CD14-positive monocyte (primary cell): ENCODE results near the gene ZFHX3. TPM values are rescaled to one million over a fixed set of nuclear protein-coding genes. Genes with fewer than 3 reads are reported as not detected.
A peak's percentile ranks its signal among the peaks of the same experiment; 100 is the strongest.
"Not testable (repeated sequence)": the region's sequence is repeated elsewhere in the genome, so short reads cannot be mapped to it uniquely, and the experiment has no call there.

ENCODE experiments used
- DNase-seq, 3 donors: peaks; one replicate each; pipeline ENCODE4 v3.0.0-alpha.2; 2011 to 2022
- H2AFZ ChIP-seq: 2 replicates; pipeline ENCODE4 v1.6.0; 2012; ENCODE audit warnings: mild to moderate bottlenecking, low read depth, low read length, inconsistent platforms; ENCODE audit not compliant: insufficient read depth, poor library complexity, severe bottlenecking
- H3K27ac ChIP-seq, 2 donors: 1 replicate in 1 of 2; 2 replicates in 1 of 2; pipeline ENCODE4 v1.5.1; 2012 to 2013; ENCODE audit warnings: low read length in 2 of 2, control low read depth in 1 of 2, inconsistent platforms in 1 of 2, low read depth in 1 of 2, mild to moderate bottlenecking in 1 of 2
- H3K27me3 ChIP-seq, 2 donors: one replicate each; pipeline versions ENCODE4 v1.6.0 to v1.6.1; 2011 to 2013; ENCODE audit warnings: low read length in 2 of 2; ENCODE audit not compliant: control insufficient read depth in 2 of 2, insufficient read depth in 2 of 2
- H3K36me3 ChIP-seq, 2 donors: replicated peaks in 1 of 2; 1 replicate in 1 of 2; 2 replicates in 1 of 2; pipeline versions ENCODE4 v1.5.1 to v1.6.1; 2012 to 2013; ENCODE audit warnings: low read length in 2 of 2, control low read depth in 1 of 2, inconsistent platforms in 1 of 2, mild to moderate bottlenecking in 1 of 2; ENCODE audit not compliant: insufficient read depth in 2 of 2, control insufficient read depth in 1 of 2
- H3K4me1 ChIP-seq, 2 donors: 1 replicate in 1 of 2; 2 replicates in 1 of 2; pipeline versions ENCODE4 v1.5.1 to v1.6.1; 2012 to 2013; ENCODE audit warnings: low read length in 2 of 2, control low read depth in 1 of 2, inconsistent platforms in 1 of 2, mild to moderate bottlenecking in 1 of 2, moderate library complexity in 1 of 2; ENCODE audit not compliant: insufficient read depth in 2 of 2, control insufficient read depth in 1 of 2
- H3K4me2 ChIP-seq: replicated peaks from 2 replicates; pipeline ENCODE3; 2012; ENCODE audit warnings: low read length, moderate library complexity, mild to moderate bottlenecking; ENCODE audit not compliant: poor library complexity, severe bottlenecking; ENCODE audit errors: extremely low read depth
- H3K4me3 ChIP-seq, 3 experiments: fragments of 200-600 bp in 1 of 3; sonication (generic) in 1 of 3; replicated peaks in 1 of 3; 1 replicate in 2 of 3; 2 replicates in 1 of 3; pipeline ENCODE4 v1.5.1; 2011 to 2013; ENCODE audit warnings: low read length in 3 of 3, mild to moderate bottlenecking in 3 of 3, control low read depth in 2 of 3, low read depth in 2 of 3, inconsistent platforms in 1 of 3, moderate library complexity in 1 of 3
- H3K79me2 ChIP-seq: 2 replicates; pipeline ENCODE4 v1.6.0; 2012; ENCODE audit warnings: mild to moderate bottlenecking, control low read depth, inconsistent platforms, low read length, moderate library complexity; ENCODE audit not compliant: insufficient read depth
- H3K9ac ChIP-seq: 2 replicates; pipeline ENCODE4 v1.6.0; 2017; ENCODE audit warnings: low read length, mild to moderate bottlenecking; ENCODE audit not compliant: insufficient read depth, poor library complexity, severe bottlenecking
- H3K9me3 ChIP-seq, 2 donors: replicated peaks in 1 of 2; 1 replicate in 1 of 2; 2 replicates in 1 of 2; pipeline versions ENCODE4 v1.5.1 to v1.6.1; 2012 to 2013; ENCODE audit warnings: low read length in 2 of 2, control low read depth in 1 of 2; ENCODE audit not compliant: control insufficient read depth in 1 of 2, insufficient read depth in 1 of 2
- H4K20me1 ChIP-seq: 2 replicates; pipeline ENCODE4 v1.6.0; 2012; ENCODE audit warnings: mild to moderate bottlenecking, low read length, control low read depth, moderate library complexity; ENCODE audit not compliant: insufficient read depth
- H3K27ac Mint-ChIP-seq, 7 donors: one replicate each; pipeline ENCODE4 v1.8.0; 2020; ENCODE audit warnings: mild to moderate bottlenecking in 7 of 7, mixed read lengths in 7 of 7, moderate library complexity in 6 of 7, inconsistent platforms in 2 of 7
- H3K27me3 Mint-ChIP-seq, 3 donors: one replicate each; pipeline ENCODE4 v1.8.0; 2021 to 2022; ENCODE audit warnings: low read depth in 3 of 3, mild to moderate bottlenecking in 3 of 3, mixed read lengths in 3 of 3, moderate library complexity in 3 of 3, inconsistent platforms in 1 of 3
- H3K36me3 Mint-ChIP-seq, 2 donors: one replicate each; pipeline ENCODE4 v1.8.0; 2020; ENCODE audit warnings: mixed read lengths in 2 of 2, inconsistent platforms in 1 of 2, mild to moderate bottlenecking in 1 of 2
- H3K4me1 Mint-ChIP-seq: one replicate; pipeline ENCODE4 v1.8.0; 2020; ENCODE audit warnings: mild to moderate bottlenecking, mixed read lengths
- H3K4me3 Mint-ChIP-seq, 2 donors: one replicate each; pipeline ENCODE4 v1.8.0; 2020; ENCODE audit warnings: mild to moderate bottlenecking in 2 of 2, mixed read lengths in 2 of 2, moderate library complexity in 1 of 2
- H3K9me3 Mint-ChIP-seq, 7 donors: one replicate each; pipeline ENCODE4 v1.8.0; 2020 to 2022; ENCODE audit warnings: mixed read lengths in 7 of 7, mild to moderate bottlenecking in 6 of 7, moderate library complexity in 6 of 7, inconsistent platforms in 2 of 7
- WGBS: methylation state at CpG from one replicate; pipeline ENCODE4 v1.1.5; 2013; ENCODE audit warnings: missing lambda C conversion rate; ENCODE audit not compliant: insufficient coverage; 5-methylcytosine and 5-hydroxymethylcytosine counted together
- intact Hi-C, 2 donors: fragments of 100-400 bp; cut with micrococcal nuclease; formaldehyde crosslinking; loops; one replicate each; pipeline versions ENCODE4 v1.15.0 to v1.15.1; 2023
- polyA plus RNA-seq, 3 donors: library from polyadenylated mRNA; depleted of rRNA in 1 of 3; unstranded in 2 of 3; stranded (reverse) in 1 of 3; fragments of 300-500 nt in 2 of 3; fragments of >200 nt in 1 of 3; fragmentation: Illumina TruSeq in 2 of 3; gene quantifications; 1 replicate in 2 of 3; 2 replicates in 1 of 3; pipeline ENCODE4 v1.2.3, GENCODE V29; 2012 to 2021
- TF ChIP-seq, protein P1 (sequence below): fragments of 200-600 bp; IDR thresholded peaks from one replicate; pipeline ENCODE4 v1.8.0; 2022; ENCODE audit warnings: antibody characterized with exemption, mild to moderate bottlenecking

Gene ZFHX3
- polyA plus RNA-seq, 3 donors = 0.42 to 4.2 (median 0.43) TPM

DNA sequence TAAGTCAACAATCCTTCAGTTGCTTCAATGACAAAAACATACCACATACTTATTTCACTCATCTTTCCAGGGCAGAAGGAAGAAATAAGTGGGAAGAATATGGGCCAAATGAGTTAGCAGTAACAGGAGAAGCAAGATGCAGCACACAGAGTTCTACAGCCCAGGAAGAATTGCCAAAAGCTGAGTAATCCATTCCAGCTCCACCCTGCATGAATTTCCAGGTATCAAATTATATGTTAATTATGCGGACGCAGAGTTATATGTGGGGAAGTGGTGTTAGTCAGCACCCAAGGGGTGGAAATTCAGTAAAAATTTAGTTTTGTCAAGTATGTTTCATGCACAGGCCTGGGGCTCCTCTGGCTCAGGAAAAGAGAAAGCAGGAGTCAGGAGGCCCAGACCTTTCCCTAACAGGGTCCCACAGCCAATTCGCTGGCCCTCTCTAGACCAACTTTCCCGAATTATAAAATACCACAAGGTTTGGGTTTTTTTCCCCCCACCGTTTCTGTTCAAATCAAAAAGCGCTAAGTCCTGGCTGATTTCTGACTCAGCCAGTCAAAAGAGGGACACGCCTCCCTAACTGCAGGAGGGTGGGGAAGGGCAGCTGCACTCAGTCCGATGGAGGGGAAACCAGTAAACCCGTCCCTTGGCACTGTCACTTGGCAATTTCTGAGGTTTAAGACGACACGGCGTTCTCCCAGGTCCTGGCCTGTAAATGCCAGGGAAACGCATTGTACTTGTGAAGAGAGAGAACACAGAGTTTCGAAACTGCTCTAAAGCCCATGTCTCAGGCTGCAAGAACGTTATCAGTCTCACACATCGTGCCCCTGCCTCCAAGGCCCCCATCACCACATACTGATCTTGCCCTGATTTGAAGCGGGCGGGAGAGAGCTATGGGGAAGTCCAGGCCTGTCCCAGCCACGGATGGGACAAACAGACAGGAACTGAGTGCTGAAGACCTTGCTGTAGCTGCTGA, 58.1 kb downstream of the ZFHX3 start:
- H3K27ac Mint-ChIP-seq = peak overlapping the region; percentile 21 to 88 (median 76)
- Histone ChIP-seq H4K20me1 (peaks cover 89% of the 10 kb centered on the region), H3K9me3 (no peaks in the 10 kb centered on the region), H3K36me3 (no peaks in the 10 kb centered on the region), H3K27ac (peak overlapping the region in 1 of 2 donors; percentile 42), H3K9ac (no peak overlapping the region), H3K4me3 (peak overlapping the region in 1 of 3 experiments; percentile 39), H3K4me2 (peak overlapping the region; percentile 48), H2AFZ (peak overlapping the region; percentile 20), H3K4me1 (peaks cover 15 to 17% of the 10 kb centered on the region in 2 donors), H3K27me3 (no peaks in the 10 kb centered on the region), H3K79me2 (peaks cover 16% of the 10 kb centered on the region)
- TF ChIP-seq, protein P1, sequence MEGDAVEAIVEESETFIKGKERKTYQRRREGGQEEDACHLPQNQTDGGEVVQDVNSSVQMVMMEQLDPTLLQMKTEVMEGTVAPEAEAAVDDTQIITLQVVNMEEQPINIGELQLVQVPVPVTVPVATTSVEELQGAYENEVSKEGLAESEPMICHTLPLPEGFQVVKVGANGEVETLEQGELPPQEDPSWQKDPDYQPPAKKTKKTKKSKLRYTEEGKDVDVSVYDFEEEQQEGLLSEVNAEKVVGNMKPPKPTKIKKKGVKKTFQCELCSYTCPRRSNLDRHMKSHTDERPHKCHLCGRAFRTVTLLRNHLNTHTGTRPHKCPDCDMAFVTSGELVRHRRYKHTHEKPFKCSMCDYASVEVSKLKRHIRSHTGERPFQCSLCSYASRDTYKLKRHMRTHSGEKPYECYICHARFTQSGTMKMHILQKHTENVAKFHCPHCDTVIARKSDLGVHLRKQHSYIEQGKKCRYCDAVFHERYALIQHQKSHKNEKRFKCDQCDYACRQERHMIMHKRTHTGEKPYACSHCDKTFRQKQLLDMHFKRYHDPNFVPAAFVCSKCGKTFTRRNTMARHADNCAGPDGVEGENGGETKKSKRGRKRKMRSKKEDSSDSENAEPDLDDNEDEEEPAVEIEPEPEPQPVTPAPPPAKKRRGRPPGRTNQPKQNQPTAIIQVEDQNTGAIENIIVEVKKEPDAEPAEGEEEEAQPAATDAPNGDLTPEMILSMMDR = no peak
- no peaks in the 10 kb centered on the region for H3K9me3 Mint-ChIP-seq
- H3K36me3 Mint-ChIP-seq = peaks cover 0 to 4% of the 10 kb centered on the region in 2 donors
- H3K4me1 Mint-ChIP-seq = peaks cover 22% of the 10 kb centered on the region
- intact Hi-C loops = no loop called here
- WGBS = 32% methylated on average over 7 of the region's 19 CpGs
- peak in 2 of 3 donors; percentile 42 to 47 for DNase-seq
- H3K4me3 Mint-ChIP-seq = peak overlapping the region; percentile 67 to 78
- H3K27me3 Mint-ChIP-seq = peaks cover 0 to 4% (median 0%) of the 10 kb centered on the region in 3 donors

DNA sequence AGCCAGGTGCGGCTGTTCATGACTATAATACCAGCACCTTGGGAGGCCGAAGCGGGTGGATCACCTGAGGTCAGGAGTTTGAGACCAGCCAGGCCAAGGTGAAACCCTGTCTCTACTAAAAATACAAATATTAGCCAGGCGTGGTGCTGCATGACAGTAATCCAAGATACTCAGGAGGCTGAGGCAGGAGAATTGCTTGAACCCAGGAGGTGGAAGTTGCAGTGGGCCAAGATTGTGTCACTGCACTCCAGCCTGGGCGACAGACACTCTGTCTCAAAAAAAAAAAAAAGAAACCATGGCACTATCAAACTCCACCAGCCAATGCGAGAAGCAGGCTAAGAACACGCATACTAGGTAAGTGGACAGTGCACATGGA, 58.7 kb downstream of the ZFHX3 start:
- intact Hi-C loops, H3K27me3 Mint-ChIP-seq, H3K9me3 Mint-ChIP-seq, H3K4me3 Mint-ChIP-seq, H3K4me3 ChIP-seq, H3K36me3 ChIP-seq, H3K9me3 ChIP-seq, H3K27ac ChIP-seq, DNase-seq, H3K9ac ChIP-seq, H3K27me3 ChIP-seq, H3K36me3 Mint-ChIP-seq, H2AFZ ChIP-seq, H3K4me2 ChIP-seq: not testable (repeated sequence)
- Mint-ChIP-seq H3K4me1 (peaks cover 24% of the 10 kb centered on the region), H3K27ac (peak overlapping the region in 1 of 7 donors; percentile 46)
- WGBS = 80% methylated on average over 3 of the region's 7 CpGs
- peaks cover 15 to 16% of the 10 kb centered on the region in 2 donors for H3K4me1 ChIP-seq
- H3K79me2 ChIP-seq = peaks cover 14% of the 10 kb centered on the region
- peaks cover 88% of the 10 kb centered on the region for H4K20me1 ChIP-seq
